GM12892 (cell line): Measurements from ENCODE around the gene SDCCAG8.

Experiments
- DNase-seq: peaks from one replicate; pipeline ENCODE4 v3.0.0; 2011; ENCODE audit not compliant: insufficient read length
- FAIRE-seq: peaks from 2 replicates; lab custom pipeline; 2011; peaks lifted over from hg19 to GRCh38; lab: Jason Lieb, UNC
- POLR2A ChIP-seq: IDR thresholded peaks from 2 replicates; pipeline ENCODE4 v1.6.1; 2011; ENCODE audit warnings: low read depth, low read length, control low read depth
- POLR2AphosphoS5 ChIP-seq: IDR thresholded peaks from 2 replicates; pipeline ENCODE4 v1.6.1; 2011; ENCODE audit warnings: low read depth, low read length, control low read depth
- TAF1 ChIP-seq: IDR thresholded peaks from 2 replicates; pipeline ENCODE4 v1.6.1; 2011; ENCODE audit warnings: low read depth, mild to moderate bottlenecking, control low read depth, low read length, borderline replicate concordance

Gene SDCCAG8

DNA sequence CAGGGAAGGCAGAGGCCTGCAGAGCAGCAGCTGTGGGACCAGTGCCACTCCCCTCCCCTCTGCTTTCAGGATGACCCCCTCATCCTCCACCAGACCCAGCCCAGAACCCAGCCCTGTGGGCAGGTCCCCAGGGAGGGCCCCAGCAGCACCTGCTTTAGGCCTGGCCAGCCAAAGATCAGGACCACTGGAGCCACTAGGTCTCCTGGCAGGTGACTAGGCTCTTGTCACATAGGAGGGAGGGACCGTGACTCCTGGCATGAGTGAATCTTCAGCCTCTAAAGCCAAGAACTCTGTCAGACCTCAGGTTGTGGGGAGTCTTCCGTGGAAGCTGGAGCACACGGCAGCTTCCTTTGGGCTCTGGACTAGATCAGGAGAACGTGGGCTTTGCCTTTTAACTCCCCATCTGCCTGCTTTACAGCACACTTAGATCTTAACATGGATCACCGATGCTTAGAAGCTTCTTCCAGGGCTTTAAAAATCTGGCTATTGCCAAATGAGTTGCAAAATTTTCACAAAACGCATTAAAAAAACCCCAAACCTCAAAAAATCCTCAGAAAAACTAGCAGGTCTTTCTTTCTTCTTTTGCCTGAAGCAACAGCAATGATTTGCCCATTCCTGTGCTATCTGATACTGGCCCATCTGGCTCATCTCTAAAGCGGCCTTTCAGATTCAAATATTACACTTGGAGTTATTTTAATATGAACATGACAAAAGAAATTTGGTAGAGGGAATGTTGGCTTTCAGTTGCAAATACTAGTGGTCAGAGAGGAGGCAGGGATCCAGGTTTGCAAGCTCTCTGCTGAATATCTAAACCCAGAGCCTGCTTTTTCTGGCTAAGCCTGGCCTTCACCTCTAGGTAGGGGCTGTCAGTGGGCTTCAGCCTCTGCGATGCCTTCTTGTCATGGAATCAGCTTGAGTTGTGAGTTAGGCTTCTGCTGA is 235.2 kb downstream of the SDCCAG8 start:
- FAIRE-seq: no peak
- TF ChIP-seq TAF1 (no peak), POLR2A (no peak)
- no peak for DNase-seq

DNA sequence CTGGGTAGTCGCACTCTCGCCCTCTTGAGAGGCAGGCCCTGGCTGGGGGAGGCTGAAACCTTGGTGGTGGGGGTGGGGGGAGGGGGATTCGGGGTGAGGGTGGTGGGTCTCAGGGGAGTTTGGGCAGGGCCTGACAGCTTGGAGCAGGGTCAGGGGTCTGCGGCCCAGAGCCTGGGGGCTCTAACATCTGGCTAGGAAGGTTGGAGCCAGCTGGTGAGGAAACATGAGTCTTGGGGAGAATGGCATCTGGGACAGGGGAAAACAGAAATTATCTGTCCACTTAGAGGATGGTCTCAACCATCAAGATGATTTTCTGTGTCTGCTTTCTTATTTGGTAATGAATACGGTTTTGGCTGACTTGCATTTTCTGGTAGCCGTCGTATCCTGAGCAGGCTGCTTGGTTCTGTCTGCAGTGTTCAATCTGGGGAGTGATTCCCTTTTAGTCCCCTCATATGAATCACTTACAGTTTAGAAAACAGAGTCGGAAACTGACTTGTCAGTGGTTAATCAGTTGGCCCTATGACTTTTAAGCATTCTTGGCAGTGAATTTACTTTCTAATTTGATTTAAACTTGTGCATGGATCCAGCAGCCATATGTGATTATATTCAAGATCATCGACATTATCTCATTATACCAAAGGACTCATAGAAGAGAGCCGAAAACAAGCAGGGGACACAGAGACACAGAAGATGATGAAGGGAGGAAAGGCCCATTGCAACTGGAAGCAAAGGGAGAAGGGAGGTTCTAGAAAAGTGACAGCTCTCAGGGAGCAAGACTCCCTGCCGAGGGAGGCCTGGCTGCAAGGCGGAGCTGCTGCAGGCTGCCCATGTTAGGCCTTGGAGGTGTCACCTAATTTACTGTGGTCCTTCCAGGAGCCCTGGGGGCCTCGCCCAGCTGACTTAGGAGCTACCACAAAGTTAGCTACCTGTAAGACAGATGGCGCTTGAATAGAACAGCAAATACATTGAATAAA is 237.6 kb downstream of the SDCCAG8 start:
- TF ChIP-seq POLR2AphosphoS5: no peak
- TF ChIP-seq POLR2A: no peak
- no peak for TF ChIP-seq TAF1
- FAIRE-seq (no peak), DNase-seq (no peak)

DNA sequence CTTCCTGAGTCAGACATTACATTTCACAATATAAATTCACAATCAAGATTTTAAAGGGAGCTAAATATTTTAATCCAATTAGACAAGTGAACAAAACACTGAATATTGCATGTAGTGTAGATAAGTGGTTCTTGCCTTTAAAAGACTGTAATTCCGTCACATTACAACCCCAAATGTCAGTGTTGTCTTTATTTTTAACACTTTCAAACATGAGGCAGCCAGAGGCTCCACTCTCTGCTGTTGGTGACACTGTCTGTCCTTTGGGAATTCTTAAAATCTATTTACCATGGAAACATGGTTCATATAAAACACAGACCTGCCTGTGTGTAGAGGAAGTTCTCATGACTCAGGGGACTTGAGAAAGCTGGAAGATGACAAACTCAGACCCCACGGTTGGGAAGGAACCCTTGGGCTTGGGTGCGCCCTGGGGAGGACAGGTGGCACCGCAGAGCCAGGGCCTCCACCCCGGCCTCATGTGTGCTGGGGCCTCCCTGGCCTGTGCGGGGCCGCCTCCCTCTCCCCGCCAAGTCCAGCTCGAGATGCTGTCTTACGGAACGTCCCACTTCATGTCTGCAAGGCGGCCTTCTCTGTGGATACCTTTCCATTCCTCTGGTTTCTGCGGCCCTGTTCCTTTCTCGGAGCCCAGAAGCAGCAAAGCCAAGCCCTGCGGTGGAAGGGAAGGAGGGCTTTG is 239.0 kb downstream of the SDCCAG8 start:
- DNase-seq (no peak), FAIRE-seq (no peak)
- TF ChIP-seq POLR2A: no peak
- no peak for TF ChIP-seq TAF1
- no peak for TF ChIP-seq POLR2AphosphoS5

DNA sequence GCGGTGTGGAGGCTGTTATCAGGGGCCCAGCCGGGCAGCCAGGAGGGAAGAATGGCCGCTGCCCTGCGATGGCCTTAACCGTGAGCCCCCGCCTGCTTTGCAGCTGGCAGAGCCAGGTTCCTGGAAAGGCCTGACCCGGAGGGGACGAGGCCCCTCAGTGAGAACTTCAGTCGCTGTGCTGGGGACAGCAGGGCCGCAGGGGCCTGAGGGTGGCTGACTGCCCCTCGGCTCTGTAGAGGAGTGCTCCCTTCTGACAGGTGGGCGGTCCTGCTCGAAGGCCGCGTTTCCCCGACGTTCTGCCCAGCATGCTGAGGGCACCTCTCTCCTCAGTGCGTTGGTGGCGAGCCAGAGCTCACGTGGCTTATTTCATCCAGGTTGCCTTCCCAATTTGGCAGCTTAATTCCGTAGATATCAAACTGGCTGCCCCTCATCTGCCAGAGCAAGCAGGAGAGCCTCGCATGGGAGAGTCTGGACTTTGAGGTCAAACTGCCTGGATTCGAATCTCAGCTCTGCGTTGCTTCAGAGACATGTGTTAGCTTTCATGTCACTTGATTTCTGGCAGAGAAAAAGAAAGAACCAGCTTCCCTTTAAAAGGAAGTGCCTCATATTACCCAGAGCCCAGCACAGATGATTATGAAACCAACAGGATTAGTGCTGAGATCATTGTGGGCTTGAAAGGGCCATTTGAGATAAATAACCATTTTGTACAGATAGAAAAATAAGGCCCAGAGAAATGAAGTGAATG is 239.8 kb downstream of the SDCCAG8 start:
- TF ChIP-seq POLR2A: no peak
- TF ChIP-seq POLR2AphosphoS5: no peak
- no peak for TF ChIP-seq TAF1
- DNase-seq (no peak), FAIRE-seq (no peak)

DNA sequence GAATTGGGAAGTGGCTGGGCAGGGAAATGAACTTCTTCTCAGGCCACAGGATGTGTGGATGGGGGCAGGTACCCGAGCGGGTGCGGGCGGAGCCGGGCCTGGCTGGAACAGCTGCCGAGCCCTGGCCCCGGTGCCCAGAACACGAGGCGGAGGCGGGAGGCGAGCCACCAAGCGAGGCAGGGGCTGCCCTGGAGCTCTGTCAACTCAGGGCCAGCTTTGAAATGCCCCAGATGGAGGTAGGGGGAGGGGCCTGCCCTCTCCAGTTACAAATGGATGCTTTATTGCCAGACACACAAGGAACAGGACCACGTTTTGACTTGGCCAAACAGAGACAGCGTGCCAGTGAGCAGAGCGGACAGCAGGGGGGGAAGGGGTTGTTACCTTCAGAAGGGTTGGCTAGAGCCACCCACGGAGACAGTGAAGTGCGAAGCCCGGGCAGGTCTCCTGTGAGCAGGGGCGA is 240.4 kb downstream of the SDCCAG8 start:
- FAIRE-seq (no peak), DNase-seq (no peak)
- no peak for TF ChIP-seq POLR2AphosphoS5
- TF ChIP-seq POLR2A: no peak
- TF ChIP-seq TAF1: no peak

DNA sequence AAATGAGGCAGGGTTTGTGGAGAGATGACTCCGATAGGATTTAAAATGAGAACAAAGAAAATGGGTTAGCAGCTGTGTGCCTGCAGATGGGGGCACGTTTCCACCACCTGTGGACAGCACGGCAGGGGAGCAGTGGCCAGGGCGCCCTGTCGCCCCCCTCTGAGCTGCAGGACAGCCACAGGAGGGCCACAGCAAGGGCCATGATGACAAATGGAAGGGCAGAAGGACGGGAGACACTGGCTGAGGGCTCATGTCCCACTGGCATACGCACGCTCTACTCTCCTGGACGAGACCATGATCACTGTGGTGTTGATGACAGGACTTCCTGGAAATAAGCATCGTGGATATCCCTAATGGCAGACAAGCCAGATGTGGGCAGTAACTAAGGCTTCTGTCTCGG is 241.0 kb downstream of the SDCCAG8 start:
- TF ChIP-seq POLR2AphosphoS5 (no peak), TAF1 (no peak), POLR2A (no peak)
- no peak for FAIRE-seq
- DNase-seq: no peak

DNA sequence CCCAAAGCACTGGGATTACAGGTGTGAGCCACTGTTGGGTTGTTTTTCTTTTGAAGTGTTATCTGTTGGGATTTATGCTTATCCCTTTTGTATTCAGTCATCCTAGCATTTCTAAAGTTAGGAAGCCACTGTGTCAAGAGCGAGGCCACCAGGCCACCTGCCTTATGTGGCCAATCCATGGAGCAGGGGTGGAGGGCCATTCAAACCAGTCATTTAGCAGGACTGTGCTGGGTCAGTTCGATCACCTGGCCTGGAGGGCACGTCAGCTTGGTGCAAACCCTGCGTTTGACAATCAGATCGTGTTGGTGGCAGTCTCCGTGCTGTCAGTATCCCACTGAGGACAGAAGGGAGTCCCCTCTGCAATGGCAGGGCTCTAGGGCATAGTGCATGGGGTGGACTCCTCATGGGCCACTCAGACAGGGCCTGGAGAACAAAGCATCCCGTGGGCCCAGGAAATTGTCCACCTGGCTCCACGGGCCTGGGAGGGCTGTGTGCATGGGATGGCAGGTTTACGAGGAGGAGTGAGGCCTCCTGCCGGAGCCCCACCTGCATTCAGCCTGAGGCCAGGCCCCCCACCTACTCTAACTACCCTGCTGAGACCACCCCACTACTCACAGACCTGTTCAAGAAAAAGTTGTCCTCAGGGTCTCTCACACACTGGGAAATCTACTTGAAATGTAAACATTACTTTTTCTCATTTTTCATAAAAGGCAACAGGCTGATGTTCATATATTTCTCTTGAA is 242.3 kb downstream of the SDCCAG8 start:
- FAIRE-seq (no peak), DNase-seq (no peak)
- TF ChIP-seq POLR2AphosphoS5: no peak
- no peak for TF ChIP-seq POLR2A
- TF ChIP-seq TAF1: no peak

DNA sequence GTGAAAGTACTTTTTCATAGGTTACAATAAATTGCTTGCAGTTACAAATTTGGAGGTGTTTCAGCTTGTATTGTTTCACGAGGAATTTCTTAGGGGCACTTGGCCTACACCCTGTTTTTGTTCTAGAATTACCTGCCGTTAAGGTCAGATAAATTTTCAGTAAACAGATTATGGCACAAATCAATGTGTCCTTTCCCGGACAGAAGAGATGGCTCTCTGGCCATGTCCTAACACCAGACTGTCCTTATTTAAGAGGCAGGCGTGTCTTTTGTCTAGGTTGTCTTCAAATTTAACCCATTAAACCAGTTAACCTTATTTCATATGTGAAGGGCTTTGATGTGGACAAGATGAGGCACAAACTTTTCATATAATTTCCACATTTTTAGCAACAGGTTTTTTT is 243.4 kb downstream of the SDCCAG8 start:
- TF ChIP-seq POLR2A: no peak
- FAIRE-seq: no peak

DNA sequence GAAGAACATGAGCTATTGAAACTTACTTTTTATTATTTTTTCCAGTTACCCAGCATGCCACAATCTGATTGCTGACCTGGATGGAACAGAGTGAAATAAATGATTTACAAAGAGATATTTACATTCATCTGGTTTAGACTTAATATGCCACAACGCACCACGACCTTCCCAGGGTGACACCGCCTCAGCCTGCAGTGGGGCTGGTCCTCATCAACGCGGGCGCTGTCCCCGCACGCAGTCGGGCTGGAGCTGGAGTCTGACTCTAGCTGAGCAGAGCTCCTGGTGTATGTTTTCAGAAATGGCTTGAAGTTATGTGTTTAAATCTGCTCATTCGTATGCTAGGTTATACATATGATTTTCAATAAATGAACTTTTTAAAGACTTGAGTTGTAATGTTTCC is 243.9 kb downstream of the SDCCAG8 start:
- DNase-seq (no peak), FAIRE-seq (no peak)
- TF ChIP-seq TAF1: no peak
- TF ChIP-seq POLR2A: no peak
- no peak for TF ChIP-seq POLR2AphosphoS5

More for the DNA sequence above, 243.4 kb downstream of the SDCCAG8 start:
- no peak for DNase-seq

DNA sequence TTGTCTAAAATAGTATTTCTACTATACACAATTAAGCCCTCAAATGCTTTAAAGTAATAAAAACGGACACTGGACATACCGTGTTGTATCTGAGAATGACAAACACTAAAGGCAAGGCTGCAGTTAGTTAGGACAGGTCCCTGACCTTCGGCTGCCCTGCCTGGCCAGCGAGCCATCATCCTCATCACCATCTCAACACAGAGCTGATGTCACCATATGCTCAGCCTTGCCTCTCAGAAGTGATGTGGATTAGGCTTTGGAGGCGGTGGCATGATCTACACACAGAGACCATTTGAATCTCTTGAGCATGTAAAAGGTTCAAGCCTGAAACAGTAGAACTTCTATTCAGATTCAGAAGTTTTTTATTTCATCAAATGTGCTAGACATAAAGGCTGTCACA is 244.7 kb downstream of the SDCCAG8 start:
- DNase-seq: no peak
- TF ChIP-seq POLR2AphosphoS5 (no peak), POLR2A (no peak), TAF1 (no peak)
- FAIRE-seq: no peak
